Mesenchymal stem cell (in vitro differentiated cells and primary cell): ENCODE measurements around the gene KDM7A.

Experiments
- DNase-seq: peaks from one replicate; pipeline ENCODE4 v3.0.0-alpha.2; 2013
- H2AFZ ChIP-seq: one replicate; pipeline ENCODE4 v1.6.1; 2013; ENCODE audit warnings: low read depth, mild to moderate bottlenecking, control low read depth, inconsistent platforms, low read length, moderate library complexity
- H2AK5ac ChIP-seq: 2 replicates; pipeline ENCODE4 v1.6.1; 2013; ENCODE audit warnings: low read length, moderate library complexity, mild to moderate bottlenecking, inconsistent platforms; ENCODE audit not compliant: severe bottlenecking
- H2BK120ac ChIP-seq: one replicate; pipeline ENCODE4 v1.6.1; 2013; ENCODE audit warnings: low read depth, mild to moderate bottlenecking, inconsistent platforms, low read length, moderate library complexity
- H2BK12ac ChIP-seq, 2 experiments: one replicate each; pipeline ENCODE4 v1.6.1; 2013; ENCODE audit warnings: inconsistent platforms in 2 of 2, low read length in 2 of 2, mild to moderate bottlenecking in 2 of 2, moderate library complexity in 2 of 2, control low read depth in 1 of 2
- H2BK15ac ChIP-seq: one replicate; pipeline ENCODE4 v1.6.1; 2013; ENCODE audit warnings: mild to moderate bottlenecking, low read depth, inconsistent platforms; ENCODE audit not compliant: poor library complexity, severe bottlenecking
- H2BK5ac ChIP-seq: 2 replicates; pipeline ENCODE4 v1.6.1; 2013; ENCODE audit warnings: low read depth, mild to moderate bottlenecking, low read length, control low read depth, inconsistent platforms; ENCODE audit not compliant: poor library complexity, severe bottlenecking
- H3K14ac ChIP-seq, 2 experiments: one replicate each; pipeline ENCODE4 v1.6.1; 2013; ENCODE audit warnings: inconsistent platforms in 2 of 2, low read length in 2 of 2, control low read depth in 1 of 2, mild to moderate bottlenecking in 1 of 2, moderate library complexity in 1 of 2
- H3K18ac ChIP-seq, 2 experiments: one replicate each; pipeline ENCODE4 v1.6.1; 2013; ENCODE audit warnings: inconsistent platforms in 2 of 2, low read length in 2 of 2, control low read depth in 1 of 2, low read depth in 1 of 2, mild to moderate bottlenecking in 1 of 2
- H3K23ac ChIP-seq, 2 experiments: one replicate each; pipeline ENCODE4 v1.6.1; 2013; ENCODE audit warnings: inconsistent platforms in 2 of 2, low read length in 2 of 2, mild to moderate bottlenecking in 2 of 2, moderate library complexity in 2 of 2, control low read depth in 1 of 2
- H3K27ac ChIP-seq: 2 replicates; pipeline ENCODE4 v1.5.1; 2013; ENCODE audit warnings: mild to moderate bottlenecking, moderate library complexity, low read length, control low read depth, inconsistent platforms; ENCODE audit not compliant: poor library complexity, severe bottlenecking
- H3K27me3 ChIP-seq, 2 experiments: 2 replicates each; pipeline versions ENCODE4 v1.6.1 to v1.7.0; 2013; ENCODE audit warnings: low read length in 2 of 2, mild to moderate bottlenecking in 2 of 2, moderate library complexity in 2 of 2, control low read depth in 1 of 2, inconsistent platforms in 1 of 2; ENCODE audit not compliant: control insufficient read depth in 1 of 2, insufficient read depth in 1 of 2
- H3K36me3 ChIP-seq, 2 experiments: 2 replicates each; pipeline versions ENCODE4 v1.6.1 to v1.7.0; 2013; ENCODE audit warnings: low read length in 2 of 2, control low read depth in 1 of 2, inconsistent platforms in 1 of 2, low read depth in 1 of 2, mild to moderate bottlenecking in 1 of 2; ENCODE audit not compliant: insufficient read depth in 2 of 2, control insufficient read depth in 1 of 2
- H3K4ac ChIP-seq, 2 experiments: one replicate each; pipeline ENCODE4 v1.6.1; 2013; ENCODE audit warnings: inconsistent platforms in 2 of 2, low read length in 2 of 2, mild to moderate bottlenecking in 2 of 2, moderate library complexity in 2 of 2, control low read depth in 1 of 2, low read depth in 1 of 2
- H3K4me1 ChIP-seq: 2 replicates; pipeline ENCODE4 v1.6.1; 2013; ENCODE audit warnings: low read depth, low read length, control low read depth; ENCODE audit not compliant: control insufficient read depth, insufficient read depth
- H3K4me2 ChIP-seq: 2 replicates; pipeline ENCODE4 v1.6.1; 2013; ENCODE audit warnings: low read length, mild to moderate bottlenecking, inconsistent platforms; ENCODE audit not compliant: poor library complexity, severe bottlenecking
- H3K4me3 ChIP-seq, 2 experiments: 2 replicates each; pipeline versions ENCODE4 v1.5.1 to v1.7.0; 2013; ENCODE audit warnings: low read length in 2 of 2, mild to moderate bottlenecking in 2 of 2, control low read depth in 1 of 2, low read depth in 1 of 2; ENCODE audit not compliant: insufficient read depth in 1 of 2
- H3K79me1 ChIP-seq: replicated peaks from 2 replicates; pipeline ENCODE4 v1.6.1; 2013; ENCODE audit warnings: mild to moderate bottlenecking, control low read depth, low read length, inconsistent platforms; ENCODE audit not compliant: poor library complexity, severe bottlenecking
- H3K9ac ChIP-seq: 2 replicates; pipeline ENCODE4 v1.7.0; 2013; ENCODE audit warnings: mild to moderate bottlenecking, low read length, moderate library complexity
- H3K9me3 ChIP-seq: 2 replicates; pipeline ENCODE4 v1.7.0; 2013; ENCODE audit warnings: mild to moderate bottlenecking, low read length; ENCODE audit not compliant: control insufficient read depth
- H4K8ac ChIP-seq: one replicate; pipeline ENCODE4 v1.6.1; 2013; ENCODE audit warnings: inconsistent platforms, mild to moderate bottlenecking, low read length, moderate library complexity
- H4K91ac ChIP-seq: one replicate; pipeline ENCODE4 v1.6.1; 2013; ENCODE audit warnings: mild to moderate bottlenecking, low read length, inconsistent platforms
- WGBS: methylation state at CpG from one replicate; pipeline ENCODE4 v1.1.7; 2013; ENCODE audit warnings: mixed read lengths; 5-methylcytosine and 5-hydroxymethylcytosine counted together

KDM7A gene

DNA sequence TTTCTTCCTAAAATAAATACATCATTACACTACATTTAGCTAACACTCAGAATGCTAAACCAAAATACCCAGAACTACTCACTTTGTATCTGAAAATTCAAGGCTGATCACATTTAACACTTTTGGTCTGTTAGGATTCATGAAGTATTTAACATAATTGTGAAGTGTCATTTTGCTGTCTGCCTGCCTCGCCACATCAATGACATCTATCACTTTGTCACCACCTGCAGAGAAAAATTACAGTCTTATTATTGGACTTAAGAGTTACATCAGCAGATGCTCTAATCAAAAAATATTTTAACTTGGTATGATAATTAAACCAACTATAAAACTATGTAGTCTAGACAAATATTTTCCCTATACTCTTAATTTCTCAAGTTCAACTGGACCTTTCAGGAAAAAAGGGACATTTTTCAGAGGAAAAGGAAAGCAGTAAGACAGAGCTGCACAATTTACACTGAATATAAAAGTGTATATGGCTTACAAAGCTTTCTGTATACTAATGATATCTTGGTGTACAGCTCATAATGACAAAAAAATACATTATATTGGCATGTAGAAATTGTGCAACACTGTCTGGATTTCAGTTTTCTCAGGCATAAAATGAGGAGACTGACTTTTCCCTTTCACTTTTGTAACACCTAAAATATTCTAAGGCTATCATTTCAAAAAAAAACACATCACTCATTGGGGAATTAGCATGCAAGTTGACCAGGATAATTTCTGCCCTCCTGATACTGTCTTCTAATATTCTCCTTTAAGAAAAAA, 49.2 kb downstream of the KDM7A start:
- Histone ChIP-seq H3K27me3 (no peaks in the 10 kb centered on the region), H4K91ac (no peak overlapping the region), H4K8ac (no peak overlapping the region)

DNA sequence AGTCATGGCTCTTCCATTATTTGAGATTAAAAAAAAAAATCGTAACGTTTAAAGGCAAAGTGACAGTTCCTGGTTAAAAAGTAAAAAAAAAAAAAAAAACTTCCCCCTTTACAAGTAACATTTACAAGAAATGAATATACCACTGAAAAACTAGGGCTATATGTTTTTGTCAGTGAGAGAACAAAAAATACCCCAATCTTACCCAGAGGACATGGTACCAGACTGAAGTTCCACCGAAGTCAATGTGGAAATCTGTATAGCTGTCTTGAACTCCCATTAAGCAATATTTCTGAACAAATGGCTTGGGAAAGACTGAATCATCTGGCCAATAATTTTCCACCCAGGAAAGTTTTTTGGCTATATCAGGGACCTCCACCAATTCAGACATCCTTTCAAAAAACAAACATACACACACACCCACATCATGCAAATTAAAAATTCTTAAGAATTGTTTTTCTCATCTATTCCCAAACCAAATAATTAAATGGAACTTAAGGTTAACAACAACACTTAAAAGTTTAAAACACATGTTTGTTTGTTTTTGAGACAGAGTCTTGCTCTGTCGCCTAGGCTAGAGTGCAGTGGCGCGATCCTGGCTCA, 50.2 kb downstream of the KDM7A start:
- no peaks in the 10 kb centered on the region for H3K4me1 ChIP-seq
- no peak overlapping the region for H2BK15ac ChIP-seq
- H2AK5ac ChIP-seq = no peak overlapping the region
- no peaks in the 10 kb centered on the region for H3K27me3 ChIP-seq
- no peak overlapping the region for H2BK120ac ChIP-seq
- H2BK12ac ChIP-seq = no peak overlapping the region
- peaks cover 0 to 62% of the 10 kb centered on the region in 2 experiments for H3K36me3 ChIP-seq
- no peak overlapping the region for H3K18ac ChIP-seq
- DNase-seq = no peak
- H3K14ac ChIP-seq = no peak overlapping the region
- H2BK5ac ChIP-seq = no peak overlapping the region
- H3K27ac ChIP-seq = no peak overlapping the region
- H3K9ac ChIP-seq = no peak overlapping the region
- no peaks in the 10 kb centered on the region for H3K79me1 ChIP-seq
- H3K4me2 ChIP-seq = no peak overlapping the region
- WGBS = over 99% methylated on average over 4 of the region's 6 CpGs
- no peak overlapping the region for H4K8ac ChIP-seq
- no peak overlapping the region for H2AFZ ChIP-seq
- no peak overlapping the region for H4K91ac ChIP-seq
- no peaks in the 10 kb centered on the region for H3K9me3 ChIP-seq
- H3K4me3 ChIP-seq = no peak overlapping the region
- H3K23ac ChIP-seq = no peak overlapping the region
- no peak overlapping the region for H3K4ac ChIP-seq

More for the DNA sequence above, 49.2 kb downstream of the KDM7A start:
- WGBS = no CpG with 5 or more reads among the region's 1 CpG
- Histone ChIP-seq H3K4me1 (no peaks in the 10 kb centered on the region), H3K27ac (no peak overlapping the region), H3K4me2 (no peak overlapping the region), H3K14ac (no peak overlapping the region), H3K23ac (no peak overlapping the region), H2AK5ac (no peak overlapping the region), H3K18ac (no peak overlapping the region), H2BK120ac (no peak overlapping the region), H3K79me1 (no peaks in the 10 kb centered on the region), H2BK15ac (no peak overlapping the region), H2AFZ (no peak overlapping the region), H3K36me3 (peaks cover 0 to 70% of the 10 kb centered on the region in 2 experiments), H2BK5ac (no peak overlapping the region), H3K9ac (no peak overlapping the region), H3K4me3 (no peak overlapping the region), H3K4ac (no peak overlapping the region), H3K9me3 (no peaks in the 10 kb centered on the region), H2BK12ac (no peak overlapping the region)
- no peak for DNase-seq

DNA sequence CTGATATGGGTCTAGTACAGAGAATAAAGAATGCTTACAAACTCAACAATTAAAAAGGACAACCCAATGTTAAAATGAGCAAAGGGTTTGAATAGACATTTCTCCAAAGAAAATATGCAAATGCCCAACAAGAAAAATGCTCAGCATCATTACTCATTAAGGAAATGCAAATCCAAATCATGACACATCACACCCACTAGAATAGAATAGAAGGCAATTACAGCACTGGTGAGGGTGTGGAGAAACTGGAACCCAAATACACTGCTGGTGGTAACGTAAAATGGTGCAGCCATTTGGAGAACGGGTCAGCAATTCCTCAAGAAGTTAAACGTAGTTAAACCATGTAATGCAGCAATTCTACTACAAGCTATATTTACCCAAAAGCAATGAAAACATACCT, 53.8 kb downstream of the KDM7A start:
- Histone ChIP-seq H3K9ac (no peak overlapping the region), H2BK5ac (no peak overlapping the region), H3K27me3 (no peaks in the 10 kb centered on the region), H4K8ac (no peak overlapping the region), H2BK12ac (no peak overlapping the region), H3K4ac (no peak overlapping the region), H3K36me3 (peaks cover 0 to 51% of the 10 kb centered on the region in 2 experiments), H3K18ac (no peak overlapping the region), H2BK120ac (no peak overlapping the region), H3K79me1 (no peaks in the 10 kb centered on the region), H3K14ac (no peak overlapping the region), H2AK5ac (no peak overlapping the region), H3K23ac (no peak overlapping the region), H3K4me2 (no peak overlapping the region), H3K4me3 (no peak overlapping the region), H3K9me3 (no peaks in the 10 kb centered on the region), H3K4me1 (no peaks in the 10 kb centered on the region), H2BK15ac (no peak overlapping the region), H4K91ac (no peak overlapping the region), H2AFZ (no peak overlapping the region), H3K27ac (no peak overlapping the region)
- WGBS = 94% methylated on average over 3 of the region's 3 CpGs
- DNase-seq = no peak

DNA sequence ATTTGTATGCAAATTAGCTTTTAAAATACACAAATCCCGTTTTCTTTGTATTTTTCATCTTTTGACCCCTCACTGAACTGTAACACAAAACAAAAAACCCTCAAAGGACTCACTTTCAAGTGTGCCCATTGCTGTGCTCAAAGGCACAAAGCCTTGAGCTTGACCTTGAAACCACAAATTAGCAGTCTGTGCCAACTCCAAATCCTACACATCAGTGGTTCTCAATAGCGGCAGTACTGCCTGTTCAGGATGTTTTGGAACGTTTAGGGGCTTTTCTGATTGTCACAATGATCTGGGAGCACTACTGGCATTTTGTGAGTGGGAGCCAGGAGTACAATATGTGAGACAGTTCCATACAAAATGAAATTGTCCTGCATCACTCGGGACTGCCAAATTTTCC, 55.5 kb downstream of the KDM7A start:
- Histone ChIP-seq H2BK15ac (no peak overlapping the region), H2AK5ac (no peak overlapping the region)

More for the DNA sequence above, 55.5 kb downstream of the KDM7A start:
- Histone ChIP-seq H3K4ac (no peak overlapping the region), H3K4me3 (no peak overlapping the region), H3K79me1 (no peaks in the 10 kb centered on the region), H3K27ac (no peak overlapping the region), H3K14ac (no peak overlapping the region), H3K18ac (no peak overlapping the region), H3K23ac (no peak overlapping the region), H3K9me3 (no peaks in the 10 kb centered on the region), H2BK12ac (no peak overlapping the region), H2BK5ac (no peak overlapping the region), H3K36me3 (peaks cover 0 to 61% of the 10 kb centered on the region in 2 experiments), H2AFZ (no peak overlapping the region), H4K8ac (no peak overlapping the region), H3K4me1 (no peaks in the 10 kb centered on the region), H3K4me2 (no peak overlapping the region), H3K9ac (no peak overlapping the region), H2BK120ac (no peak overlapping the region), H3K27me3 (no peaks in the 10 kb centered on the region), H4K91ac (no peak overlapping the region)
- no peak for DNase-seq
- WGBS = 72% methylated on average over 3 of the region's 4 CpGs
